HCT116 (cell line): ENCODE results near the gene PRMT1. TPM values are rescaled to one million over a fixed set of nuclear protein-coding genes. Genes with fewer than 3 reads are reported as not detected.
A peak's percentile ranks its signal among the peaks of the same experiment; 100 is the strongest.

ENCODE experiments used
- ATAC-seq: fragments of 200-7000 bp; cut with Tn5 transposase; 2 replicates; pipeline ENCODE4 v1.9.1; 2020; ENCODE audit warnings: mild to moderate bottlenecking, moderate library complexity
- BruUV-seq: library from RNA; stranded (reverse); fragments of 400-500 nt; replicated peaks from 2 replicates; lab custom pipeline; 2021; lab: Mats Ljungman, UMichigan
- CTCF ChIA-PET: fragments of 300-600 bp; sonication (Branson Sonifier 250); formaldehyde crosslinking; loops from one replicate; lab custom pipeline; 2021; ENCODE audit warnings: antibody characterized with exemption; lab: Charles Lee
- POLR2A ChIA-PET: fragments of 300-600, 350-600 bp; sonication (Branson Sonifier 250); formaldehyde crosslinking; loops from one replicate; lab custom pipeline; 2021; ENCODE audit warnings: antibody characterized with exemption; lab: Charles Lee
- RAD21 ChIA-PET, 2 experiments: fragments of 300-600 bp; sonication (Branson Sonifier 250); formaldehyde crosslinking; loops; one replicate each; lab custom pipeline; 2023; ENCODE audit warnings: low total read pairs in 2 of 2; ENCODE audit not compliant: uncharacterized antibody in 2 of 2, unreplicated experiment in 2 of 2, low non-redundant PET in 1 of 2; lab: Charles Lee
- DNase-seq: peaks from one replicate; pipeline ENCODE4 v3.0.0-alpha.2; 2010; ENCODE audit warnings: low read depth, low spot score
- H2AFZ ChIP-seq: fragments of 200-600 bp; shearing (Covaris generic), sonication (generic); 2 replicates; pipeline ENCODE4 v1.6.1; 2017; ENCODE audit warnings: low read depth, mixed run types, mixed read lengths, antibody characterized with exemption, low read length; ENCODE audit not compliant: poor library complexity, severe bottlenecking
- H3K27ac ChIP-seq: 2 replicates; pipeline ENCODE4 v1.5.1; 2012; ENCODE audit warnings: low read depth, low read length
- H3K27me3 ChIP-seq: fragments of 200-600 bp; sonication (generic); 2 replicates; pipeline ENCODE4 v1.6.1; 2016; ENCODE audit warnings: mixed run types, low read length, mixed read lengths; ENCODE audit not compliant: insufficient read depth
- H3K36me3 ChIP-seq, 2 experiments: fragments of 200-500 bp in 1 of 2; fragments of 200-600 bp in 1 of 2; sonication (Bioruptor generic) in 1 of 2; sonication (generic) in 1 of 2; 2 replicates each; pipeline versions ENCODE4 v1.5.1 to v1.6.1; 2014 to 2016; ENCODE audit warnings: low read length in 2 of 2, inconsistent platforms in 1 of 2, mixed read lengths in 1 of 2, mixed run types in 1 of 2; ENCODE audit not compliant: insufficient read depth in 2 of 2, control insufficient read depth in 1 of 2
- H3K4me1 ChIP-seq, 2 experiments: fragments of 200-600 bp in 1 of 2; sonication (generic) in 1 of 2; 2 replicates each; pipeline versions ENCODE4 v1.5.1 to v1.6.1; 2012 to 2017; ENCODE audit warnings: low read length in 2 of 2, inconsistent platforms in 1 of 2, mild to moderate bottlenecking in 1 of 2, mixed read lengths in 1 of 2, mixed run types in 1 of 2, moderate library complexity in 1 of 2; ENCODE audit not compliant: insufficient read depth in 2 of 2, control insufficient read depth in 1 of 2
- H3K4me2 ChIP-seq: fragments of 200-600 bp; sonication (generic); 2 replicates; pipeline ENCODE4 v1.6.1; 2017; ENCODE audit warnings: mixed run types, low read length, mixed read lengths
- H3K4me3 ChIP-seq, 2 experiments: fragments of 200-600 bp in 1 of 2; sonication (generic) in 1 of 2; replicated peaks in 1 of 2; 2 replicates each; pipeline ENCODE4 v1.5.1; 2011 to 2016; ENCODE audit warnings: low read length in 2 of 2, control low read depth in 1 of 2, low read depth in 1 of 2, mild to moderate bottlenecking in 1 of 2, mixed read lengths in 1 of 2, mixed run types in 1 of 2
- H3K79me2 ChIP-seq: fragments of 200-600 bp; sonication (generic); 2 replicates; pipeline ENCODE4 v1.6.1; 2017; ENCODE audit warnings: mild to moderate bottlenecking, mixed run types, low read length, moderate library complexity, mixed read lengths; ENCODE audit not compliant: insufficient read depth
- H3K9ac ChIP-seq: fragments of 200-600 bp; sonication (generic); 2 replicates; pipeline ENCODE4 v1.6.1; 2016; ENCODE audit warnings: low read length, mixed read lengths
- H3K9me2 ChIP-seq: fragments of 200-600 bp; sonication (generic), shearing (Covaris generic); 2 replicates; pipeline ENCODE4 v1.6.1; 2017; ENCODE audit warnings: mixed run types, mild to moderate bottlenecking, moderate library complexity; ENCODE audit not compliant: insufficient read depth
- H3K9me3 ChIP-seq, 2 experiments: fragments of 200-500 bp in 1 of 2; fragments of 200-600 bp in 1 of 2; sonication (Bioruptor generic) in 1 of 2; sonication (generic) in 1 of 2; 2 replicates each; pipeline ENCODE4 v1.6.1; 2014 to 2017; ENCODE audit warnings: low read length in 2 of 2, mixed read lengths in 2 of 2, inconsistent platforms in 1 of 2, low read depth in 1 of 2, mild to moderate bottlenecking in 1 of 2, mixed run types in 1 of 2, moderate library complexity in 1 of 2; ENCODE audit not compliant: control insufficient read depth in 1 of 2, insufficient read depth in 1 of 2
- H4K20me1 ChIP-seq: fragments of 200-600 bp; sonication (generic), shearing (Covaris generic); 2 replicates; pipeline ENCODE4 v1.6.1; 2017; ENCODE audit warnings: mixed run types, mild to moderate bottlenecking, moderate library complexity; ENCODE audit not compliant: insufficient read depth
- CBX3 ChIP-seq: IDR thresholded peaks from 2 replicates; pipeline ENCODE4 v1.6.1; 2012; ENCODE audit warnings: low read depth
- EZH2 ChIP-seq: fragments of 200-600 bp; sonication (generic); IDR thresholded peaks from 2 replicates; pipeline ENCODE4 v1.6.1; 2017; ENCODE audit warnings: antibody characterized with exemption, mixed run types
- JUND ChIP-seq: IDR thresholded peaks from 2 replicates; pipeline ENCODE4 v1.6.1; 2012
- POLR2A ChIP-seq: IDR thresholded peaks from 2 replicates; pipeline ENCODE4 v1.7.0; 2011; ENCODE audit warnings: borderline replicate concordance; ENCODE audit not compliant: insufficient read depth, insufficient read length; ENCODE audit errors: extremely low read depth
- POLR2AphosphoS5 ChIP-seq: IDR thresholded peaks from 2 replicates; pipeline ENCODE4 v1.6.1; 2011; ENCODE audit warnings: mild to moderate bottlenecking, low read depth, low read length, moderate library complexity
- RAD21 ChIP-seq: IDR thresholded peaks from 2 replicates; pipeline ENCODE4 v1.6.1; 2012; ENCODE audit warnings: low read depth, mild to moderate bottlenecking
- SIN3A ChIP-seq: IDR thresholded peaks from 2 replicates; pipeline ENCODE4 v1.6.1; 2012; ENCODE audit warnings: low read depth
- SP1 ChIP-seq: IDR thresholded peaks from 2 replicates; pipeline ENCODE4 v1.6.1; 2012; ENCODE audit warnings: low read depth
- SRF ChIP-seq: IDR thresholded peaks from 2 replicates; pipeline ENCODE4 v1.6.1; 2012; ENCODE audit warnings: low read depth
- YY1 ChIP-seq: IDR thresholded peaks from 2 replicates; pipeline ENCODE4 v1.6.1; 2011; ENCODE audit warnings: low read length, low read depth, moderate library complexity, mild to moderate bottlenecking; ENCODE audit not compliant: insufficient replicate concordance; ENCODE audit errors: extremely low read depth
- ZFX ChIP-seq: fragments of 450-650 bp; IDR thresholded peaks from 2 replicates; pipeline ENCODE4 v1.6.1; 2017
- ZNF274 ChIP-seq: fragments of 200-500 bp; sonication (Bioruptor generic); IDR thresholded peaks from 2 replicates; pipeline ENCODE4 v1.6.1; 2014; ENCODE audit warnings: mild to moderate bottlenecking, low read depth, low read length, inconsistent platforms
- intact Hi-C: fragments of 100-400 bp; cut with micrococcal nuclease; formaldehyde crosslinking; loops from 2 replicates; pipeline ENCODE4 v1.10.0; 2022
- total RNA-seq: library from RNA; stranded (reverse); gene quantifications from one replicate; pipeline ENCODE4 v1.2.1, GENCODE V29; 2021; ENCODE audit not compliant: unreplicated experiment
- TF ChIP-seq, protein P1 (sequence below): IDR thresholded peaks from 2 replicates; pipeline ENCODE4 v1.6.1; 2011; ENCODE audit warnings: mild to moderate bottlenecking, low read length, moderate library complexity; ENCODE audit not compliant: insufficient replicate concordance; ENCODE audit errors: extremely low read depth
- TF ChIP-seq, protein P2 (sequence below): IDR thresholded peaks from 2 replicates; pipeline ENCODE4 v1.6.1; 2012
- TF ChIP-seq, protein P3 (sequence below): IDR thresholded peaks from 2 replicates; pipeline ENCODE4 v1.6.1; 2012; ENCODE audit warnings: low read depth

Gene PRMT1
- total RNA-seq, 1 experiment from 2014 or later = 428 TPM

DNA sequence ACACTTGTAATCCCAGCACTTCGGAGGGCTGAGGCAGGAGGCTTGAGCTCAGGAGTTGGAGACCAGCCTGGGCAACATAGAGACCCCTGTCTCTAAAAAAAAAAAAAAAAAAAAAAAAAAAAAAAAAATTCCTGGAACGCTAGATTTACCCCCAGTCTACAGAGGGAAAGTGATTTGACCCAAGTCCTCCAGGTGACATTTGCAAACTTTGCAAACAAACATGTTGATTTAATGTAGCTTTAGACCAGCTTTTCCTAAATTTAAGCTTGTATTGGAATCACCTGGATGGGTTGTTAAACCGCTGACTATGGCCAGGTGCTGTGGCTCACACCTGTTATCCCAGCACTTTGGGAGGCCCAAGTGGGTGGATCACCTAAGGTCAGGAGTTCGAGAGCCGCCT lies 22.3 kb downstream of the PRMT1 start (continued):
- TF ChIP-seq, protein P1, sequence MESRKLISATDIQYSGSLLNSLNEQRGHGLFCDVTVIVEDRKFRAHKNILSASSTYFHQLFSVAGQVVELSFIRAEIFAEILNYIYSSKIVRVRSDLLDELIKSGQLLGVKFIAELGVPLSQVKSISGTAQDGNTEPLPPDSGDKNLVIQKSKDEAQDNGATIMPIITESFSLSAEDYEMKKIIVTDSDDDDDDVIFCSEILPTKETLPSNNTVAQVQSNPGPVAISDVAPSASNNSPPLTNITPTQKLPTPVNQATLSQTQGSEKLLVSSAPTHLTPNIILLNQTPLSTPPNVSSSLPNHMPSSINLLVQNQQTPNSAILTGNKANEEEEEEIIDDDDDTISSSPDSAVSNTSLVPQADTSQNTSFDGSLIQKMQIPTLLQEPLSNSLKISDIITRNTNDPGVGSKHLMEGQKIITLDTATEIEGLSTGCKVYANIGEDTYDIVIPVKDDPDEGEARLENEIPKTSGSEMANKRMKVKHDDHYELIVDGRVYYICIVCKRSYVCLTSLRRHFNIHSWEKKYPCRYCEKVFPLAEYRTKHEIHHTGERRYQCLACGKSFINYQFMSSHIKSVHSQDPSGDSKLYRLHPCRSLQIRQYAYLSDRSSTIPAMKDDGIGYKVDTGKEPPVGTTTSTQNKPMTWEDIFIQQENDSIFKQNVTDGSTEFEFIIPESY = no peak
- no peak for TF ChIP-seq ZFX
- TF ChIP-seq, all 23 proteins: peak for 0

DNA sequence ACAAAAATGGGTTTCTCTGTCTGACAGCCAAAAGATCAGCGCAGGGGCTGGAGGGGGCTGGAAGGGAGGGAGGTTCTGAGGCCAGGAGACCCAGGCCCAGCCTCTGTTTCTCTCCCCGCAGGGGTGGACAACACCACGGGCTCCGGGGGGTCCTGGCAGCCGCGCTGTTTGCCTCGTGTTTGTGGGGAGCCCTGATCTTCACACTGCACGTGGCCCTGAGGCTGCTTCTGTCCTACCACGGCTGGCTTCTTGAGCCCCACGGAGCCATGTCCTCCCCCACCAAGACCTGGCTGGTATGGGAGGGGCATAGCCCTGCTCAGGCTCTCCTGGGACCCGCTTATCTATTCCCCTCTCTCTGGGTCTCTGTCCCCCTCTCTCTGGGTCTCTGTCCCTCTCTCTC lies 23.5 kb downstream of the PRMT1 start:
- no peak overlapping the region for H3K4me3 ChIP-seq
- no TSS peak for BruUV-seq
- TF ChIP-seq POLR2AphosphoS5 = no peak
- TF ChIP-seq SRF = no peak
- TF ChIP-seq JUND = no peak
- no peak for TF ChIP-seq YY1
- TF ChIP-seq, protein P2, sequence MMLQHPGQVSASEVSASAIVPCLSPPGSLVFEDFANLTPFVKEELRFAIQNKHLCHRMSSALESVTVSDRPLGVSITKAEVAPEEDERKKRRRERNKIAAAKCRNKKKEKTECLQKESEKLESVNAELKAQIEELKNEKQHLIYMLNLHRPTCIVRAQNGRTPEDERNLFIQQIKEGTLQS = no peak
- no peak for TF ChIP-seq POLR2A
- TF ChIP-seq, protein P1 = no peak
- no peak for TF ChIP-seq EZH2
- TF ChIP-seq CBX3 = no peak
- TF ChIP-seq SIN3A = no peak
- TF ChIP-seq RAD21 = no peak
- TF ChIP-seq SP1 = no peak
- TF ChIP-seq, protein P3, sequence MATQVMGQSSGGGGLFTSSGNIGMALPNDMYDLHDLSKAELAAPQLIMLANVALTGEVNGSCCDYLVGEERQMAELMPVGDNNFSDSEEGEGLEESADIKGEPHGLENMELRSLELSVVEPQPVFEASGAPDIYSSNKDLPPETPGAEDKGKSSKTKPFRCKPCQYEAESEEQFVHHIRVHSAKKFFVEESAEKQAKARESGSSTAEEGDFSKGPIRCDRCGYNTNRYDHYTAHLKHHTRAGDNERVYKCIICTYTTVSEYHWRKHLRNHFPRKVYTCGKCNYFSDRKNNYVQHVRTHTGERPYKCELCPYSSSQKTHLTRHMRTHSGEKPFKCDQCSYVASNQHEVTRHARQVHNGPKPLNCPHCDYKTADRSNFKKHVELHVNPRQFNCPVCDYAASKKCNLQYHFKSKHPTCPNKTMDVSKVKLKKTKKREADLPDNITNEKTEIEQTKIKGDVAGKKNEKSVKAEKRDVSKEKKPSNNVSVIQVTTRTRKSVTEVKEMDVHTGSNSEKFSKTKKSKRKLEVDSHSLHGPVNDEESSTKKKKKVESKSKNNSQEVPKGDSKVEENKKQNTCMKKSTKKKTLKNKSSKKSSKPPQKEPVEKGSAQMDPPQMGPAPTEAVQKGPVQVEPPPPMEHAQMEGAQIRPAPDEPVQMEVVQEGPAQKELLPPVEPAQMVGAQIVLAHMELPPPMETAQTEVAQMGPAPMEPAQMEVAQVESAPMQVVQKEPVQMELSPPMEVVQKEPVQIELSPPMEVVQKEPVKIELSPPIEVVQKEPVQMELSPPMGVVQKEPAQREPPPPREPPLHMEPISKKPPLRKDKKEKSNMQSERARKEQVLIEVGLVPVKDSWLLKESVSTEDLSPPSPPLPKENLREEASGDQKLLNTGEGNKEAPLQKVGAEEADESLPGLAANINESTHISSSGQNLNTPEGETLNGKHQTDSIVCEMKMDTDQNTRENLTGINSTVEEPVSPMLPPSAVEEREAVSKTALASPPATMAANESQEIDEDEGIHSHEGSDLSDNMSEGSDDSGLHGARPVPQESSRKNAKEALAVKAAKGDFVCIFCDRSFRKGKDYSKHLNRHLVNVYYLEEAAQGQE = no peak
- TF ChIP-seq ZNF274 = no peak
- TF ChIP-seq, all 23 proteins: peak for 0
- H3K9me2 ChIP-seq = no peaks in the 10 kb centered on the region
- H3K4me1 ChIP-seq = peaks cover 4 to 14% of the 10 kb centered on the region in 2 experiments; a peak in 3 of 4 replicates
- no peaks in the 10 kb centered on the region for H4K20me1 ChIP-seq
- peak; percentile 45 for ATAC-seq
- intact Hi-C loops = no loop called here
- H3K27me3 ChIP-seq = no peaks in the 10 kb centered on the region
- H3K9me3 ChIP-seq = no peaks in the 10 kb centered on the region
- ChIA-PET POLR2A (interaction anchor here (1.2 kb wide), 1 partner anchor 17 kb away, joined by 5 read pairs; no protein-coding TSS in a partner anchor), RAD21 (no interaction called here), CTCF (no interaction called here)
- H3K9ac ChIP-seq = no peak overlapping the region
- H3K27ac ChIP-seq = no peak overlapping the region
- DNase-seq = no peak
- H3K79me2 ChIP-seq = no peaks in the 10 kb centered on the region
- H3K4me2 ChIP-seq = no peak overlapping the region
- no peak overlapping the region for H2AFZ ChIP-seq
- H3K36me3 ChIP-seq = no peaks in the 10 kb centered on the region
